GM19467 (cell line): ENCODE results near the gene HS3ST2.
"Not testable (repeated sequence)": the region's sequence is repeated elsewhere in the genome, so short reads cannot be mapped to it uniquely, and the experiment has no call there.

Source experiments
- ATAC-seq: cut with Tn5 transposase; IDR thresholded peaks from one replicate; pipeline ENCODE4 v1.9.1; 2021; ENCODE audit warnings: mild to moderate bottlenecking, moderate library complexity; ENCODE audit not compliant: unreplicated experiment

HS3ST2 gene

DNA sequence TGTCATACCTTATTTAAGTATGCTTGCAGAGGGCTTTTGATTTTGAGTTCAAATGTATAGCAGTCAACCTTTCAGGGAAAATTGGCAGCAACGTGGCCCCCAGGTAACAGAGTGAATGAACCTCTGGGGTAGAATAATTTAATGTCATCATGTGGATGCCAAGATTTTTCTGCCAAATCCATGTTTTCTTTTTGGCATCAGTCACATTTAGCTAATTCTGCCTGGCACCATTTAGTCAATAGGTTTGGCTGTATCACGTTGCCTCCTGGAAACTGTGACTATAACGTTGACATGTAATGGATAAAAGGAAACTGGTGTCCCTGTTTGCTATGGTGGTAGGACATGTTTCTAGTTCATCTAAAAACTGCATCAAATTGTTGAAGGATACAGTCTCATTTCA lies 115.5 kb downstream of the HS3ST2 start:
- ATAC-seq = no peak

DNA sequence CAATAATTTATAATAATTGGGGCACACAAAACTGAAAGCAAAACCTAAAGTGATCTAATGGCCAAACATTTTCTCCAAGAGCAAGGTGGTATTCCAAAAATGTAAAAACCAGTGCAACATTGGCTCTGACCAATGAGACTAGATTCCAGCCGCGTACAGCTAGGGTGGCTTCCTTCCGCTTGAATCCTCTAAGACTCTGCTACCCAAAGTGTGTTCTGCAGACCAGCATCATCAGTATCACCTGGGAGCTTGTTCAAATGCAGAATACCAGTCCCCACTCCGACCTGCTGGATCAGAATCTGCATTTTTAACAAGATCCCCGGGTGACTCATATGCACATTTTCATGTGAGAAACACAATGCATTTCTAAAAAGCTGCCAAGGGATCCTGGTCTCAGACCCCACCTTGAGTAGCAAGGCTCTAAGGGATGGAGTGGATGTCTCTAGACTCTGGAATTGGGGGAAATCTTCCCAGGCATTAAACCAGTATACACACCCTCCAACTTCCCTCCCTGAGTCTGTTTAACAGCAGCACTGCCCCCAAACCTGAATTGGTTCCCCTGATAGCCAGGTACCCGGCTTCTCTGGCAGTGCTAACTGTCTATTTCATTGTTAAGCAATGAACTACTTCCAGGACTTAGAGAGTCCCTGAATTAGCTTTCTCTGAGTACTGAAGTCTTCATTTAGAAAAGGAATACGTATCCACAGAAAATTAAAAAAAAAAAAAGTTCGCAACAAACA lies 118.2 kb downstream of the HS3ST2 start:
- no peak for ATAC-seq

DNA sequence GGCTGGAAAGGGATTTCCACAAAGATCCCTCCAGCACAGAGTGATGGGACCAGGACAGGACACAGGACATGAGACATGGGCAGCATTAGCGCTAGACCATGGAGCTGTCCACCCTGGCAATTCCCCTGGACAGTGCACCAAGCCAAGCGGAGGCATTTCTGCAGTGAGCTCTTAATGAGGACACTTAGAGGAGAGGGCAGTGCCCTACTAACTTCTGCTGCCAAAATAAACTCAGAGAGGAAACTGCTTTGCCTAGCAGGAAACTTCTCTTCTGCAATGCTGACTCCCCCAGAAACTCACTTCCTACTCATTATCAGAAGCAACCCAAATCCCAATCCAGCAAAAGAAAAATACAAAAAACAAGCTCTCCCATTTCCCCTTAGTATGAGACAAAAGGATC lies 119.2 kb downstream of the HS3ST2 start:
- no peak for ATAC-seq

DNA sequence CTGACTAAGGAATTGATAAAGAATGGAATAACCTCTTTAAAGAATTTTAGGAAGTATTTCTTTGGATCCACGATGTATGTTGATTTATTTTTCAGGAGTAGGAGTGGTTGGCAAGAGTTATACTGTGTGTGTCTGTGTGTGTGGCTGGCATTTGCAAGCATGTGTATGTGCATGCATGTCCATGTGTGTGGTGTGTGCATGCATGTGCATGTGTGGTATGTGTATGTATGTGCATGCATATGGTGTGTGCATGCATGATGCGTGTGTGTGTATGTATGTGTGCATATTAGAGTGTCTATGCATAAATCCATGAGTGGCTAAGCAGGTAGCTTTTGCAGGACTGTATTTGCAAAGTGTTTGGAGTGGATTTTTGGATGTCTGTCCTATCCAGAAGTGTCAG lies 120.8 kb downstream of the HS3ST2 start:
- ATAC-seq = no peak

DNA sequence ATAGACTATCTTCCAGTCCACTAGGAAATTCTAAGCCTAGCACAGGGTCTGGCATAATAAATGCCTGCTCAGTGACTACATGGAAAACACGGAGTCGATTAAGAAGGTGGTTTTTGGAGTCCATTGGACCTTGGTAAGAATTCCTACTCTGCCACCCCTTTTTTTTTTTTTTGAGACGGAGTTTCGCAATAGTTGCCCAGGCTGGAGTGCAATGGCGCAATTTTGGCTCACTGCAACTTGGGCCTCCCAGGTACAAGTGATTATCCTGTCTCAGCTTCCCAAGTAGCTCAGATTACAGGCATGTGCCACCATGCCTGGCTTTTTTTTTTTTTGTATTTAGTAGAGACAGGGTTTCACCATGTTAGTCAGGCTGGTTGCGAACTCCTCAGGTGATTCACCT lies 123.2 kb downstream of the HS3ST2 start:
- ATAC-seq = no peak

DNA sequence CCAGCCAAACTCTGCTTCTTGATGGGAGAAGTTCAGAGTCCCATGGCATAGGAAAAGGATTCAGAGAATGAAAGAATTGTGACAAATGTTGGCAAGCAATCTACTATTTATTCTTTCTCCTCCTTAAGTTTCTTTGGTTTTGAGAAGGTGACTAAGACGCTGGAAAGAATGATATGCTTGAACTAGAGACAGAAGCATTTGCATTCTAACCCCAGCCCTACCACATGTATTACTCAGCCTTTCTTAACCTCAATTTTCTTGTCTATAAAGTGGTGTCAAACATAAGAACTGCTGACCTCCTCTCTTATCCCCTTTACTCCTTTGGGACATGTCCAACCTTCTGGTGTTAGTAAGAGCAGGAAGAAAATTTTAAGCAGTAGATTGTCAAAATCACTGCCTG lies 124.7 kb downstream of the HS3ST2 start:
- no peak for ATAC-seq

DNA sequence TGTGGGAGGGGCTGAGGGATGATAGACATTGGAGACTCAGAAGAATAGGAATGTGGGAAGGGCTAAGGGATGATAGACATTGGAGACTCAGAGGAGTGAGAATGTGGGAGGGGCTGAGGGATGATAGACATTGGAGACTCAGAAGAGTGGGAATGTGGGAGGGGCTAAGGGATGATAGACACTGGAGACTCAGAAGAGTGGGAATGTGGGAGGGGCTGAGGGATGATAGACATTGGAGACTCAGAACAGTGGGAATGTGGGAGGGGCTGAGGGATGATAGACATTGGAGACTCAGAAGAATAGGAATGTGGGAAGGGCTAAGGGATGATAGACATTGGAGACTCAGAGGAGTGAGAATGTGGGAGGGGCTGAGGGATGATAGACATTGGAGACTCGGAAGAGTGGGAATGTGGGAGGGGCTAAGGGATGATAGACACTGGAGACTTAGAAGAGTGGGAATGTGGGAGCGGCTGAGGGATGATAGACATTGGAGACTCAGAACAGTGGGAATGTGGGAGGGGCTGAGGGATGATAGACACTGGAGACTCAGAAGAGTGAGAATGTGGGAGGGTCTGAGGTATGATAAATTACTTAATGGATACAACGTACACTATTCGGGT lies 125.9 kb downstream of the HS3ST2 start:
- ATAC-seq = not testable (repeated sequence)

DNA sequence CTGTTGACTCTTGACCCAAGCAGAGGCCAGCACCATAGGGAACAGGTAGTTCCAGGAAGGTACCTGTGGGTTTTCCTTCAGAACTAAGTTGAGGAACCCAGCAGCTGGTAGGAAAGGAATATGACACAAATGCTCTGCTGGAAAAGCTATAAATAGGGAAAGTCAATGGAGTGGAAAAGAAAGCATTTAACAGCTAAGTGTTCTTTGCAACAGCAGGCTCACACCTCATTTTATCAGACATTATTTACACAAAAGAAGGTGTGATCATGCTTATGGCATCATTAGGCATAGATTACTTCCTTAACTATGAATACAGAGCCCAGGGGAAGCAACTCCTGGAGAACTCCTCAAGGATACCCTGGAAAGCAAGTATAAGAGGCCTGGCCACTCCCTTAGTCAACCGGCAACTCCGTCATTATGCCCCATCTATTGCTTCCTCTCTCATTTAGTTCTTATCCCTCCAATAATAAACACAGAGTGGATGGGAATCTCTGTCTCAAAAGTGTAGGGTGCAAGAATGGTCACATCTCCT lies 128.1 kb downstream of the HS3ST2 start:
- no peak for ATAC-seq

DNA sequence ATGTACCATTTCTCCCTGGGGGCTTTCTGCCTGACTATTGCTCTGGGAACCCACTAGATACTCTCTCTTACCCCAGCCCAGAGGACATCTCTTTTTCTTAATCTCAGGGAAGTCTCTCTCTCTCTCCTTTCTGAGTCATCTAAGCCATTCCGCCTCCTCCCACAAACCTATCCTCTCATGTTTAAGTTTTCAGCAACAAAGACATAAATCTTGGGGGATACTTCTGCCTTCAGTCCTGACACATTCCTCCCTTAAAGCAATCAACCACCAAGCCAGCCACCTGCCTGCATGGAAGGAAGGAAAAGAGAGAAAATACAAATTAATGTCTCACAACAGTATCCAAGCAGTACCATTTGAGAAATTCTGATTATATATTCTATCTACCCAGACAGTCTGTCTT lies 128.8 kb downstream of the HS3ST2 start:
- no peak for ATAC-seq

DNA sequence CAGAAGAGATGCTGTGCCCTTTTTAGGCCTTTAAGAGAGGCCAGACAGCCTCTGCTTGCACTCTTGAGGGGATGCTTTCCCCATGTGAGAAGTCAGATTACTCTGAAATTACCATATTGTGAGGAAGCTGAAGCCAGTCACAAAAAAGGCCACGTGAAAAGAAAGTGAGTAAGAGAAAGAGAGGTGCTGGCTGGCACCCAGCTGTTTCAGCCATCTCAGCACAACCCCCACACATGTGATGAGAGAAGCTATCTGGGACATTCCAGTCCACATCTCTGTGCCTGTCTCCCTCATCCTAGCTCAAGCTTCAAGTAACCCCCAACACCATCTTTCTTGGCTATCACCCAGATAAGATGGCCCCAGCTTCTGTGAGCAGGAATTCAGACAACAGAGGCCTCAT lies 131.4 kb downstream of the HS3ST2 start:
- no peak for ATAC-seq

DNA sequence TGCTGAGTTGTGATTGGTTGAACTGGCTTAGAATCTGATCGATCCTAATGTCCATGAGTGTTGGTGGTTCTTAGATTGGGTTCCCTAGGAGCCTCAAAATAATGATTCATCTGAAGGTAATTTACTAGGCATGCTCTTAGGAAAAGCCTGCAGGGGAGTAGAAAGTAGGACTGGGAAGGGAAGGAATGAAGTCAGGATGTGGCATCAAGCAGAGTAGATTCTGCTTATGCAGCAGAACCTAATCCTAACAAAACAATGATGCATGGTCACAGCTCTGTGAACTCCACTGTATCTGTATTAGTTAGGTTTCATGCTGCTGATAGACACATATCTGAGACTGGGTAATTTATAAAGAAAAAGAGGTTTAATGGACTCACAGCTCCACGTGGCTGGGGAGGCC lies 132.5 kb downstream of the HS3ST2 start:
- ATAC-seq = no peak

DNA sequence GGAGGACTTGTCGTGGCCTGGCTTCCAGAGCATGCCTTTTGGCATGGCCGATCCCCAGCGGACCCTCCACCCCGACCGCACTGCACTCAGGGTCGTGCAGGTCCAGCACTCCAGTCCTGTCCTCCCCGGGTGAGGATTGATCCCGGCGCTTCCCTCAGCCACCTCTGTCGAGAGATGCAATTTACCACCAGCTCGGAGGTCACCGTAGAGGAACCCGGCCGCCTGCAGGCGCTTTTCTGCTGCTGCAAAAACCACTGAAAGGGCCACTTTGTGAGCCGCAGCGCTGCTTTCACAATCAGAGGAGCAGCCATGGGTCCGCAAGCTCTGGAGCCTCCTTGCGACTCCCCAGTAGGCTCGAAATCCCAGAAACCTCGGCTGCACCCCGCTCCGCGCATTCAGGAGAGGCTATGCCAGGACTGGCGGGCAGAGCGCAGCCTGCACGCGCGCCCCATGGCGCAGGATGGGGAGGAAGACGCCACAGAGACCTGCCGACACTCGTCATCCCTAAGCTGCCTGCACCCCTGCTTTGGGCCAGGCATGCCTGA lies 134.2 kb downstream of the HS3ST2 start:
- no peak for ATAC-seq

DNA sequence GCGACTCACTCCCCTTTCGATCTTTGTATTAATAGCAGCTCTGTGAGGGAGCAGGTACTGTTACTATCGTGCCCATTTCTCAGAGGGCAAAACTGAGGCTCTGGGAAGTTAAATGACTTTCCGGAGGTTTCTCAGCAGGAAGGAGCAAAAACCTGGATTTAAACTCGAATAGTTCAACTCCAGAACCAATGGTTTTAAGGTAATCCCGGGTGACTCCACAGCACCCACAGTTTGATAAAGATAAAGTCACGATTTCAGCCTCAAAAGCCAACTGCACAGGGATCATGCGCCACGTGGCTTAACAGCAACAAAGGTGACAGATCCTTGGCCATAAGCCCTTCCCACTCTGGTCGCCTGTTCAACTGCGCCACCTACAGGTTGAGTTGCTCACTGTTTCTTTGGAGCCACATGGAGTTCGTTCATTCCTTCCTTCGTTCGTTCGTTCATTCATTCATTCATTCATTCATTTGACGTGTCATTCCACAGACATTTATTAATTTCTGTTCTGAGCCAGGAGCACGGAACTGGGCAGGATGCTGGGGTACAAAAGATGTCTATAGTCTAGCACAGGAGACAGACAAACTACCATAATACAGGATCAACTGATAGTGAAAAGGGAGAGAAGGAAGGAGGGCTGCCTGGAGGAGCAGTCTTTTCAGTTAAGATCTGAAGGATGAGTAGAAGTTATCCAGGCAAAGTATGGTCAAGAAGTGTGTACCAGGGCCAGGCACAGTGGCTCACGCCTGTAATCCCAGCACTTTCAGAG lies 134.8 kb downstream of the HS3ST2 start:
- ATAC-seq = no peak

DNA sequence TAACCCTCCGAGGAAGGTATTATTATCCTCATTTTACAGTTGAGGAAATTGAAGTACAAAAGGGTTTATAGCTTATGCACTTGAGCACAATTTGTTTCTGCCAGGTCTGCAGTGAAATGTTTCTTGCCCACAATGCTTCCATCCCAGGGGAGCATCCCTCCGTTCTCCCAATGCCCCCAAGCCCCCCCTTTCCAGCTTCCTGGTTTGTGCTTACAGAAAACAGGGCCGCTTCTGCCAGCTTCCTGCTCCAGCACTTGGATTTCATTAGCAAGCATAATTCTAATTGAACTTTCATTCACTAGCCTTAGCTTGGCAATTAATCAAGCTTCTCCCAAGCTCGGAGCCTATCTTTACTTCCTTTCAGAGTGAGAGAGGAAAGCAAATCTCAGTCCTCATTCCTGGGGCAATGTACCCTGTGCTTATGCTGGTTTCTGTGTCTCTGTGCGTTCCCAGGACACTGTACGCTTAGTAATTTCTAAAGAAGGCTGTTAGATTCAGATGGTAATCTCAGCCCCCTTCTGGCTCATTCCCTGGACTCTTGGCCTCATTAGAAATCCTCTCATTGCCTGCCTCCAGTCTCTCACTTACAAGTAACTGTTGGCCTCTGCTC lies 141.6 kb downstream of the HS3ST2 start:
- ATAC-seq = no peak

DNA sequence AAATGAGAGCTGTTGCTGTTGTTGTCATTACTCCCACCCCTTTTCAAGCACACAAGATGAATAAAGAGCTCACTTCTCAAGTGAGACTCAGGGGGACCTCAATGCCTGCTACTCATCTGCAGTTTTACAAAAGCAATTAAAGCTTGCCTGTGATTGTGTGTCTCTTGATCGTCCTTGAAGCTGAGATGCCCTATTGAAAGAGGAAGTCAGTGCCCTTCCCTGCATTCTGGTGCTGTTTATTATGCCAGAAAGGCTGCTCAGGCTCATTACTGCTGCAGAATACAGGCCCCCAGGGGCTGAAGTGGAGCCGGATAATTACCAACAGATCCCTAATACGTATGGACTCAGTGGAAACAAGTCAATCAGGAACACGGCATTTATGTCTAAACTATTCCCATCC lies 147.2 kb downstream of the HS3ST2 start:
- ATAC-seq = no peak

DNA sequence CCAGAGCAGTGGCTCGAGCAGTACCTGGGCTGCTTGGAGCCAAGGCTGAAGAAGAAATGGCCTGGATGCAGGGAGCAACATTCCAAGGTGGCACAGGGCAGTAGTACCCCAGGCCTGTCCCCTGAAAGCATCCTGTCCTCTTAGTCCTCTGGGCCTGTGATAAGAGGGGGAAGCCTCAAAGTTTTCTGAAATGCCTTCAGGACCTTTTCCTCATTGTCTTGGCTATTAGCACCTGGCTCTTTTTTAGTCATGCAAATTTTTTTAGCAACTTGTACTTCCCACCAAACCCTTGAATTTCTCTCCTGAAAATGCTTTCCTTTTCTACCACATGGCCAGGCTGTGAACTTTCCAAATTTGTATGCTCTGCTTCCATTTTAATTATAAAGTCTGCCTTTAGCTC lies 148.9 kb downstream of the HS3ST2 start:
- ATAC-seq = no peak
